Activated CD4-positive, CD25-positive, alpha-beta regulatory T cell treated with anti-CD3 and anti-CD28 coated beads, Interleukin-2, amount 50 U/mL, for 16 hours (primary cell): ENCODE results near the gene BEST1.
"Not testable (repeated sequence)": the region's sequence is repeated elsewhere in the genome, so short reads cannot be mapped to it uniquely, and the experiment has no call there.

Experiments used
- DNase-seq: peaks from one replicate; pipeline ENCODE4 v3.0.0-alpha.2; 2020; ENCODE audit warnings: low read depth, low spot score

BEST1 gene

DNA sequence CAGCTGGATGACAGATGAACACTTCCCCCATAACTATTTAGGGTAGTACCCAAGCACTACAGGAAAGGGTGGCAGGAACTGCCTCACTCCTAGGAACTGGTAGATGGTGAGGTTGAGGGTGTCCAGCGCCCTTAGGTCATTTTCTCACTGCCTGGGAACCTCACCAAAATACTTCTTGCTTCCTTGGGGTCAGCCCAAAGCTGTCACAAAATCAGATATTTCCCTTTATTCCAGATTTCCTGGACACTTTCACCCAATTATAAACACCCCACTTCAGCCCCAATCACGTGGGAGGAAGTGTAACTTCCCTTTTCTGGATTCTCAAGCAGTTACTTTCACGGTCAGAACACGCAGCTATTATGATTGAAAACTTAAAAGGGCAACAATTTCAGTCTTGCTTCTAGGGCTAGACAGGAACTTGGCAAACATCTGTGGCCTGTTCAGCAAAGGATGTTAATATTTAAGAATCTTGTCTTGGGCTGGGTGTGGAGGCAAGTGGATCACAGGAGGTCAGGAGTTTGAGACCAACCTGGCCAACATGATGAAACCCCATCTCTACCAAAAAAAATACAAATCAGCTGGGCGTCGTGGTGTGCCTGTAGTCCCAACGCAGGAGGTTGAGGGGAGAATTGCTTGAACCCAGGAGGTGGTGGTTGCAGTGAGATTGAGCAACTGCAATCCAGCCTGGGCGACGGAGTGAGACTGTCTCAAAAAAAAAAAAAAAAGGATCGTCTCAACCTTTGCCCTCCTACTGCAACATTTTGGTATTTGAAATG is 13.3 kb downstream of the BEST1 start:
- DNase-seq, result no peak

DNA sequence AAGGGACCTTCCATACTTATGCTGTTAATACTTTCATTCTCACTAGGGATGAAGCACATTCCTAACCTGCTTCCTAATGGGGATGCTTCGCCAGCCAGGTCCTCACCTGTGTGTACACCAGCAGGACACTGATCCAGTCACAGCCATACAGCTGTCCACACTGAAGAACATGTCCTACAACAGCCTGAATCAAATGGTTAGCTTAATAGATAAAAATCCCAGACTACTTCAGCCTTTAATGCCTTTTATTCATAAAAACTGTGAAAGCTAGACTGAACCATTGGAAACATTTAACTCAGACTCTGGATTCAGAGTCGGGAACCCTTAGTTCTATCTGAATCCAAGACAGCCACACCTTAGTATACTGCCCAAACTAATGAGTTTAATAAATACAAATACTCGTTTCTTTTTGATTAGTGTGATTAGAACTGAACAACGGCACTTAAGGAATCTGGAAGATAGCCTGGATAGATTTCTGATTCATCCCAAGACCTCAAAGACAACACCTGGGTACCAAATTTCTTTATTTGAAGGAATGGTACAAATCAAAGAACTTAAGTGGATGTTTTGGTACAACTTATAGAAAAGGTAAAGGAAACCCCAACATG is 14.0 kb downstream of the BEST1 start:
- DNase-seq, result no peak

DNA sequence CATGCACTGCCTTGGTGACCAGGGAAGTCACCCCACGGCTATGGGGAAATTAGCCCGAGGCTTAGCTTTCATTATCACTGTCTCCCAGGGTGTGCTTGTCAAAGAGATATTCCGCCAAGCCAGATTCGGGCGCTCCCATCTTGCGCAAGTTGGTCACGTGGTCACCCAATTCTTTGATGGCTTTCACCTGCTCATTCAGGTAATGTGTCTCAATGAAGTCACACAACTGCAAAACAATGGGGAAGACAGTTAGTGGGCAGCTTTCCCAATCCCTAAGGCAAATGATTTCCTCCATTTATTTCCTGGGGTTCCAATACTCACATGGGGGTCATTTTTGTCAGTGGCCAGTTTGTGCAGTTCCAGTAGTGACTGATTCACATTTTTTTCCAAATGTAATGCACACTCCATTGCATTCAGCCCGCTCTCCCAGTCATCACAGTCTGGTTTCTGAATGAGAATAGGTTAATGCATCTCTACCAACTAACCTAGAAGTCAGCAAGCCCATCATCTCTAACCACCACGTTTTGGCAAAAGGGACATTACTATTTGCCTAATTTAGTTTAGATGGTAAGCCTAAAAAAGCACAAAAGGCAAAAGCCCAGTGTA is 14.6 kb downstream of the BEST1 start:
- not testable (repeated sequence) for DNase-seq

DNA sequence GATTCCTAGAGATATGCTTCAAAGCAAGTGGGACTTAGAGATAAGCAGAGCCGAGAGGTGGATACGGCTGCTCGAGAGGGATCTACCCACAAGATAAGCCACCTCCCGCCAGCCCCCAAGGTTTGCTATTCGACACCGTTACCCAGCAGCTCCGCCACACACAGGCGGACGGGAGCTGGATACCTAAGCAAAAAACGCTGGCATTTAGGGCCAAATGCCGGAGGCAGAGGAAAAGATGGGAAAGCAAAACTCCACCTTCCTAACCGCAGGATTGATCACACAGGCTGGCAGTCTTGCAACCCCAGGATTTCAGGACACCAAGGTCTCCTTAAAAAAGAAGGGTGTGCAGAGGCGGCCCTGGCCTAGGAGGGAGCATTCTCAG is 16.6 kb downstream of the BEST1 start:
- DNase-seq, result no peak

DNA sequence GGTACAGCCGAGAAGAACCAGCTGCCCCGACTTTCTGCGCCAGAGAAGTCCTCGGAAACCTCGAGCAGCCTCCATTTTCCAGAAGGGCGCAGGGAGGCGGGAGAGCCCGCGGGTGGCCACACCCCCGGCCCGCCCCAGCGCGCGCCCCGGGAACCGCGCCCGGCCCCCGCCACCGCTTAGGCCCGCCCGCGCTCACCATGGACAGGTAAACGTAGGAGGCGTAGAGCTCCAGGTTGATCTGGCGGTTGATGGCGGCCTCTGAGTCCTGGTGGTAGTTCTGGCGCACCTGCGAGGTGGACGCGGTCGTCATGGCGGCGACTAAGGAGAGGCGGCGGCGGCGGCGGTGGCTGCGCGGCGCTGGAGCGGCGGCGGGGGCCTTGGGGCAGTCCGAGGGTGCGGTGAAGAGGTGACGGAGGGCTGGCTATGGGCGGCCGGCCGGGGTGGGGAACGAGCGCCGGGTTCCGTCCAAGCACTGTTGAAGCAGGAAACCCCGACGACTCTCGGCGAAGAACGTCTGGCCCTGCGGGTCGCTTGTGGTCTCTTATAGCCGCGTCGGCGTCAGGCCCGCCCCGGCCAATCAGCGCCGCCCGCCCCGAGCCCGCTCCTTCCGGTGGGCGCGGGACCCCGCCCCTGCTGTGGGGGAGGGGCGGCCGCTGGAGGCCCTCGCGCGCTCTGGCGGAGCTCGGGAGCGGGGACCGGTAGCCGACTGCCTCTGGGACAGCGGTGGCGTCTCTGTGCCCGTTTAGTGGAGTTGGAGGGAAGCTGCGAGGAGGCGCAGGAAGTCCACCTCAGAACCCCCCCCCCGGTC is 17.2 kb downstream of the BEST1 start, which contains the start of gene FTH1:
Gene FTH1, minus strand, starts transcription at position 519 of the 808 bp plus-strand sequence. Its CDS starts 209 bp downstream, at position 310.
- peak; percentile 77 for DNase-seq

DNA sequence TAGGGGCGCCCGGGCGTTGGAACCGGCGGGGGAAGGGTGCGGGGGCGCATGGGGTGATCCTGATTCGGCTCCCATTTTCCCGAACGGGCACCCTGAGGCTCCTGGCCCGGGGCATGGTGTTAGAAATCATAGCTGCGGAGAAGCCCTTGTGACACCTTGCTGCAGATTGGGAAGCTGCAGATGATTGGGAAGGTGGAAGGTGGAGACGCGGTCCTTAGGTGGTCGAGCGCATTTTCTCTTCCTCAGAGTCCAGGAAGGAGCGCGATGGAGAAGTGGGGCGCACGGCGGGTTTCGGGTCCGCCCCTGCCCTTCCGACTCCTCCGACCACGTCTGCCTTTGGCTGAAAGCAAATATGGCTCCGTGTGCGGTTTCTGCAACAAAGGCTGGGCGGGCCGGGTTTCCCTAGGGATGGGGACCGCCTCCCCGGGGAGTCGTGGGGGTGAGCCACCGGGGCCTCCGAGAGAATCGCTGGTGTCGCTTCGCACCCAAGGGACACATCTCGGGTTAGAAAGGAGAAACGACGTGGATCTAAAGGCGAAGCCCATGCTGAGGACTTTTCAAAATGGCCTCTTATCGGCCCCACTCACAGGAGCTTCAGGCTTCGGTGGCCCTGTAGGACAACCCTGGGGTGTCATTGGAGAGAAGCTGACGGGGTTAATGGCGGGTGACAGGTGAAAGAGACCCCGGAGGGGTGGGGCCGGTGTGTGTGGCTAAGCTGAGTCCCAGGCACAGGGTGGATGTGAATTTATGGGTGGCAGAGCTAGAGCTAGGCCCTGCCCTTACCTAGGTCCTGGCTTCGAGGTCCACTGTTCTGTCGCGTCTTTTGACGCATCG is 18.0 kb downstream of the BEST1 start:
- no peak for DNase-seq

DNA sequence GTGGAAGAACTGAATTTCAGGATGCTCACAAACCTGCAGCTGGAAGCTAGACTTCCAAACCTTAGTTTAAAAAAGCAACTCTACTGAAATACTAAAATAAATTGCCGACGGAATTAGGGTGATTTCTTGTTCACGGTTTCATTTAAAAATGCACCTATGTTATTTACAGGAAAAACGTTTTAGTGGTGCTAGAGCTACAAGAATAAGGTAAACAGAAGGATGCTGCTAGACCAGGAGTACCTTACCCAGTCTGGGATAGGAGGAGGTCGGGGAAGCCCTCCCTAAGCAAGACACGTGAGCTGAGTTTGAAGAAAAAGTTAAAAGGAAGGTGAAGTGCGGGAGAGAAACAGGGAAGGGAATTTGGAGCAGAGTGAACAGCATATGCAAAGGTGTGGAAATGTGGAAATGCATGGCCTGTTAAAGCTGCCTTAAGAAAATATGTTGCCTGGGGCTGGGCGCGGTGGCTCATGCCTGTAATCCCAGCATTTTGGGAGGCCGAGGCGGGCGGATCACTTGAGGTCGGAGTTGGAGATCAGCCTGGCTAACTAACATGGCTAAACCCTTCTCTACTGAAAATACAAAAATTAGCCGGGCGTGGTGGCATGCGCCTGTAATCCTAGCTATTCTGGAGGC is 18.7 kb downstream of the BEST1 start:
- no peak for DNase-seq

DNA sequence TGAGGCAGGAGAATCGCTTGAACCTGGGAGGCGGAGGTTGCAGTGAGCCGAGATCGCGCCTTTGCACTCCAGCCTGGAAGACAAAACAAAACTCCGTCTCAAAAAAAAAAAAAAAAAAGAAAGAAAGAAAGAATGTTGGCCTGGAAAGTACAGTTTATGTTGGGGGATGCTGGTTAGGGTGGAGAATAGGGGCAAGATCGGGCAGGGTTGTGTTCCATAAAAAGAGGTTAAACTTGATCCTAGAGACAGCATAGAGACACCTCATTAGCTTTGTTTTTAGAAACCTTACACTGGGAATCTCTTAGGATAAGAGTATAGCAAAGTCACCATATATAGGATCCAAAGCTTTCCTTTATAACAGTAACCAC is 19.2 kb downstream of the BEST1 start:
- no peak for DNase-seq

DNA sequence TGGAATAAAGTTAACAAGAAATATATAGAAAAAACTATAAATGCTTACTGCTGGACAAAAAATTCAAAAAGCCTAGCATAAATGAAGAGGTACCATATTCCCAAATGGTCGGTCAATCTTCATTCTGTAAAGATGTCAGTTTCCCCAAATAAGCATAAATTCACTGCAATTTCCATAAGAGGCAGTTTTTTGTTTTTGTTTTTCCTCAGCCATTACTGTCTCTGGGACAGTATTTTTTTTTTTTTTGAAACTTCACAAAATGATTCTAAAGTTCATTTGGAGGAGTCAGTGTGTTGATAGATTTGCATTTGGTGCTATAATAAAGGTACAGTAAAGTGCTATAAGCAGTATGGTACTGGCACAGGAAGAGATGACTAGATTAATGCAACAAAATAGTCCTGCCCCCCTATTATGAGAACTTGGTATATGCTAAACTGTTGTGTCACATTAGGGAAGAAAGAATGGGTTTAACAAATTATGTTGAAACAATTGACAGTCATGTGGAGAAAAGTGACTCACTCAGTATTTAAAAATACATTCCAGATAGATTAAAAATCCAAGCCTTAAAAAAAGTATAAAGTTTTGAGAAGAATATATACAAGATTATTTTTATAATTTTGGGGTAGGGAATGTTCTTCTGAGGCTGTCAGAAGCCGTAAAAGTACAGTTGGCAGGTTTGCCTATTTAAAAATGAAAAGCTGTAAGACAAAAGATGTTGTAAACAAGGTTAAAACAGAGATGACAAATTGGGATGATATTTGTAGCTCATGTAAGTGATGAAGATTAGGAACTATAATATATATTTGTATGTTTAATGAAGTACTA is 19.9 kb downstream of the BEST1 start:
- no peak for DNase-seq

DNA sequence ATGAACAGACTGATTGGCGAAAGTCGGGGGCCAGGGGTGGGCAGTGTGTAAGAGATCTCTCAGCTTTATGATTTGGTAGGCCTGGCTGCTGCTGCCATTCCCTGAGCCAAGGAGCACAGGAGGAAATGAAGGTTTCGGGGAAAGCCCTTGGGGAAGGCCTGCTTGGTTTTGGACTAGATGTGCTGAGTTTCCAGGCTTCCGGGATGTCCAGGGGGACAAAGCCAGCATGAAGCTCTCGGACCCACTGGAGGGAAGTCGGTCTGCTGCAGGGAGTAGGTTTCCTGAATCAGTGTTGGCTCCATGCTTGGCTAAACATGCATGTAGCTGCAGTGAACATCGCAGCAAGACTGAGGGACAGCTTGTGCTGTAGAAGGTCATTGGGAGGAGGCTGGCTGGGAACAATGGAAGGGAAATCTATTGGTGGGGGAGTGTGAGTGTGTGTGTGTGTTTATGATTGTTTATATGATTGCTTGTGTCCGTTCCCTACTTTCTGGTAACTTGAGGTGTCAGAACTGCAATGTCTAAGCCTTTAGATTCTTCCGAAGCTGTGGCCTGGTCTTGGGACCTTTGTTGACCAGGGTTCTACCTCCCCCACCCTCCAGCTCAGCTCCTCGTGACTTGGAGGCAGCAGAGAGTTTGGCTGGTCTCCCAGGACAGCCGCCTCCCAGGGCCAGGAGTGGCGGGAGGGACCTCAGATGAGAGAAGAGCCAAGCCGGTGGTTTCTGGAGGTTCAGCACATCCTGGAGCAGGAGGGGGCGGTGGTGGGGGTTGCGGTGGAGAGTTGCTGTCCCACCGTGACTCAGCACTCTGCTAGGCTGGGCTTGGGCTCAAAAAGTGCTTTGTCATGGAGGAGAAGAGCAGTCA is 21.3 kb downstream of the BEST1 start:
- no peak for DNase-seq

DNA sequence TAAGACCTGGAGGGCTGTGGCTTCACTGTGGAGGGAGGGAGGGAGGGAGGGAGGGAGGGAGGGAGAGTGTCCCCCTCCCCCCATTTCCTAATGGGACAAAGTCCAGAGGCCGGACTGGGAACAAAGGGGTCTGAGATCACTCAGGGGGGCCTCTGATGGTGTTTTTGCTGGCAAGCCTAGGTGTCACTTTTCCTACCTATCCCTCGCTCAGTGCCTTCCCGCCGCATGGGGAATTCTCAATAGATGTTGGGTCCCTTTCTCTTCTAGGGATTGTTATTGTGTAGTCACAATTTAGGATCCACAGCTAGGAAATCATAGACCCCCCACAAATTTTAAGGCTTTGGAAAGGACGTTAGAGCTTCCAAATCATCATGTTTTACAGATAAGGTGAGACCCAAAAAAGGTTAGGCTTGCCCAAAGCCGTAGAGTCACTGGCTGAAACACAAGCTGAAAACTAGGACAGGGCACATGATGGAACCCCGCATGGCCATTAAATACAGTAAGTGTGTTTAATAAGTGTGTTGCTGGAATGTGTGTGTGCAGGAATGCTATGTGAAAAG is 22.0 kb downstream of the BEST1 start:
- DNase-seq, result no peak

DNA sequence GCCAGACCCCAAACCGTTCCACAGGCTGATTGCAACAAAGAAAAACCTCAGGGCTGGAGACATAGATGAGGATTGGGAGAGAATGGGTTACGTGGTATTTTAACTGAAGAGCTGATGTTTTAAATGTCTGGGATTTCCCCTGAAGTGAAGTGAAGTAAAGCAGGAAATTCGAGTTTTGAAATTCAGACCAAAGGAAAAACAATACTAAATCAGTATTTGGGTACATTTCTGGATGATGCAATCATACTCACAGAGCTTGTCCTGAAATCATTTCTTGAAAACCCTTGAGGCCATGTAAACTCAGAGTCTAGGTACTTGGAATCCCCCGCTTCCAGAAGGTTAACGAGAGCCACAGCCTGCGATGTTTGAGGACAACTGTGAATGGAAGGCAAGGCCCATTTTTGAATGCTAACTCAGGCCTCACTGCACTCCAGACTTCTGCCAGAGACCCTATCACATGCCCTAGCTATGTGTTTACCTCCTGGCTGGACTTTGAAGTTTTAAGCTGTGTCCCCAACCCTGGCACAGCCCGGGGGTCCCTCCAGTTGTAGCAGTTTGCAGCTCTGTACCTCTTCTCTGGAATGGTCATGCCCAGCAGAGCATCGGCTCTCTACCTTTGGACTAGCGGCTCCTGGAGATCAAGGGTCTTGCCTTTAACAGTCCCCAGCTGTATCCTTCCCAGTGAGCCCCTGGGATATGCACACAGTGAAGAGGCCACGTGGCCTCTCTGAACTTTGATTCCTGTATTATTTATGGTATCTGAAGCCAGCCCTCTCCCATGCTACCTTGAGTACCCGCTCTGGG is 22.7 kb downstream of the BEST1 start:
- DNase-seq, result no peak

DNA sequence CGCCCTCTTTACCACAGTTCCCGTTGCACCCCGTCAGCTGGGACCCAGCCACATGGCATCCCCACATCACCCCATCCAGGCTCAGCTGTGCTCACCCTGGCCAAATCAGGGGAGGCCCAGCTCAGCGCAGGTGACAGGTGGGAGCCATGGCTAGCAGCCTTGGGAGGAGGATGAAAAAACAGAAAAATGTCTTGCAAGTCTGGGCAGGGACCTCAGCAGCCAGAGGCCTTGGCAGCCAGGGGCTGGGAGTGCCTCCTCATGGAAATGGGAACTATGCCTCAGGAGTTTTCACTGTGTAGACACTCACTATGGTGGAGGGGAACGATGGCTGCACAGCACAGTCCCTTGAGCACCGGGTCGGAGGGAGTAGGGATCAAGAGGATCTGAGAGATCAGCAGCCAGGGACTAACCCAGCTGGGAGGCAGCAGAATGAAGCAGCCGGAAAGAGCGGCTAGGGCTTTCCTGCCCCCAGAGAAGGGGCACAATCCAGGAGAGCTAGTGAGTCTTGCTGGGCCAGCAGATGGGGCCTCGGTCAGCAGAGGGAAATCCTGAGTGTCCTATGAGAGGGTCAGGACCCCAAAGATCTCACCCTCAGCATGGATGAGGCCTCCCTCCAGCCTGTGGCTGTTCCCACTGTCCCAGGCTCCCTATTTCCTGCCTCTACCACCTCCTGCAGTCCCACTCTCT is 23.5 kb downstream of the BEST1 start:
- DNase-seq, result no peak

DNA sequence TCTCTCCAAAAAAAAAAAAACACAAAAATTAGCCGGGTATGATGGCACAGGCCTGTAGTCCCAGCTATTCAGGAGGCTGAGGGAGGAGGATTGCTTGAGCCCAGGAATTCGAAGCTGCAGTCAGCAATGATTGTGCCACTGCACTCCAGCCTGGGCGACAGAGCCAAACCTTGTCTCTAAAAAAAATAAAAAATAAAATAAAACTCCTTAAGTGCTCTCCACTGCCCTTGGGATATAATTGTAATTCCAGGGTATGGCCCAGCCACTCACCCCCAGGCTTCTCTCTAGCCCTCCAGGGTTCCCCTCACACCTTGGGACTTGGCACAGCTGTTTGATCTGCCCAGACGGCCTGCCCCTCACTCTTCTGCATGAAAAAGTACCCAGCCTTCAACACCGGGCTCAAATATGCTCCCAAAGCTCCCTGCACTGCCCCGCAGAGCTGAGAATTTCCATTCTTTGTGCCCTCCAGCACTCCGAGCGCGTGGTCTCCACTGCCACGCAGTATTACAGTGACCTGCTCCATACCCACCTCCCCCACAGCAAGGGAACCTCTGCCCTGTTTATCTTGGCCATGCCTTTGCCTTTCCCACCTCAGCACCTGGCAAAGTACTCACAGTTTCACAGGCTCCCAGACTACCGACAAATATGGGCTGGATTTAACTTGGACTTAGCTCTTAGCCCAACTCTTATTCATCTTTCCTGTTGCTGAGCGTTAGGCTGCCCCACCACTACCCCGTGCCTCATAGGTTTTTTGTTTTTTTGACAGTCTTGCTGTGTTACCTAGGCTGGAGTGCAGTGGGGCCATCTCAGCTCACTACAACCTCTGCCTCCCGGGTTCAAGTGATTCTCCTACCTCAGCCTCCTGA is 24.8 kb downstream of the BEST1 start:
- DNase-seq, result no peak

DNA sequence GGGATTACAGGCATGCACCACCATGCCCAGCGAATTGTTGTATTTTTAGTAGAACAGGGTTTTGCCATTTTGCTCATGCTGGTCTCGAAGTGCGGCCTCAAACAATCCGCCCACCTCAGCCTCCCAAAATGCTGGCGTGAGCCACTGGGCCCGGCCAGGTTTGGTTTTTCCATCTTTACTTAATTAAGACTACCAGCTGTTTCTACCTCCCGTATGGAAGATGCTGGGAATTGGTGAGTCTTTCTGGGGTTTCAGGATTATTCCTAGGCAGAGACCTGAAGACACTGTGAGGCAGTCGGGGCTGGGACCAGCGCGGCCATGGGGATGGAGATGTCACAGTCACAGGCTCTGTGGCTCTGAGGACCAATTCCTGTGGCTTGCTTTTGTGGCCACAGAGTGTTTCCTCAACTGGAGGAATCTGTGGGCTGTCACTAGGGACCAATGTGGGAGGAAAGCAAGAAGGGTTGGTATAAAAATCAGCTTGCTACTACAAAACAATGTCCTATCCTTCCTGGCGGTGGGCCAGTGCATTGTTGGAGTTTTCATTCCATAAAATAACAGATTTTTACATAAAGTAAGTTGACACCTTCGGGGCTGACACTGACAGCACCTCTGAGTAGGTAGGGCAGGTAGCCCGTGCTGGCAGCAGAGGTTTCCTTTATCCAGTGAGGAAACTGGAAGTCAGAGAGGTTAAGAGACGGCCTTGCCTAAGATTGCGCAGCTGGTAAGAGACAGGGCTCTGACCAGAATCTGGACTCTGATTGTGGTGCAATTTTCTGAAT is 25.7 kb downstream of the BEST1 start:
- no peak for DNase-seq
